ENCODE results near the gene ZNF32.

Gene ZNF32

DNA sequence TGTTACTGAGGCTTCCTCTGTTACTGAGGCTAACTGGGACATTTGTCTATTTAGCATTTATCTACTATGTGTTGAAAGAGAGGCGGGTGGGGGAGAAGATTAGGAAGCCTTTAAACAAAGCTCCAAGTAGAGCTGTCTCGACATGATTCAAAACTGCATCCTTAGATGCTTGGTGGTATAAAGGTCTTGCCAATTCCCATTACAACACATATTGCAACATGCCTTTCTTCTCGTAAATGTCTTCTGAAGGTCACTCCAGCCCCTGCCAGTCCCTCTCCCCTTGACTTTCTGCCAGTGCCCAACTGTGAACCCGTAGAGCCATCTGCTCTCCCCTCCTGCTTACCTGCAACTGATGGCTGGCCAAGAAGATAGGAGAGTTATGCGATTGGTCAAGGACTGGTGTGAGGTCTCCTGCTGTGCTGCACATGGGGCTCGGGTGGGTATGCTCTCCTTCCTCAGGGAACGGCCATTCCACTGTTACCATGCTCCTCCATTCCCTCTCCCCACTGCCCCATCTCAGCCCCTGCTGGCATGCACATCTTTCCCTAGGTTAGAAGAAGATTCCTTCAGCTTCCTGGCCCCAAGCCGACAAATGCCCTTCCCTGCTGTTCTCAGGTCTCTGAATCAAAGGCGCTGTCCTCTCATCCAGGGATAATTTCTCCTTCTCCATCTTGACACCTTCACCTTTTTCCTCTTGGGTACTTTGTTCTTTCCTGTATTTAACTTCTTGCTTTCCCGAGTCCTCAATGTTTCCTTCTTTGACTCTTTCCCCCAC lies 43.6 kb upstream of the ZNF32 start:
- Histone ChIP-seq H3K4me1 (ENCODE audit: low read length) (0 out of 2 replicates have a peak, but pooled peaks cover 3% of the 10 kb centered on the region), H3K36me3 (replicated peaks; ENCODE audit: insufficient read depth, low read length) (no peaks in the 10 kb centered on the region), H3K79me2 (ENCODE audit: low read length) (no peaks in the 10 kb centered on the region), H3K27ac (ENCODE audit: low read length) (no peak overlapping the region), H3K9ac (ENCODE audit: low read length) (no peak overlapping the region), H2AFZ (ENCODE audit: low read length) (no peak overlapping the region), H3K4me3 (ENCODE audit: low read length) (no peak overlapping the region), H3K4me2 (ENCODE audit: low read depth, low read length) (no peak overlapping the region), H4K20me1 (ENCODE audit: insufficient read depth, low read length) (no peaks in the 10 kb centered on the region), H3K9me2 (replicated peaks; ENCODE audit: insufficient read depth, low read length) (no peaks in the 10 kb centered on the region), H3F3A (ENCODE audit: insufficient read depth, low read length) (no peaks in the 10 kb centered on the region), H3K27me3 (replicated peaks; ENCODE audit: insufficient read depth, low read length) (no peaks in the 10 kb centered on the region), H3K9me3 (replicated peaks; ENCODE audit: insufficient read depth, low read length) (no peaks in the 10 kb centered on the region)
- TF ChIP-seq EZH2phosphoT487 (IDR thresholded peaks at IDR 0.05; ENCODE audit: low read length) (no peak), EZH2 (optimal IDR thresholded peaks at IDR 0.05; ENCODE audit: low read depth, low read length) (no peak)
- TF ChIP-seq, protein P1, sequence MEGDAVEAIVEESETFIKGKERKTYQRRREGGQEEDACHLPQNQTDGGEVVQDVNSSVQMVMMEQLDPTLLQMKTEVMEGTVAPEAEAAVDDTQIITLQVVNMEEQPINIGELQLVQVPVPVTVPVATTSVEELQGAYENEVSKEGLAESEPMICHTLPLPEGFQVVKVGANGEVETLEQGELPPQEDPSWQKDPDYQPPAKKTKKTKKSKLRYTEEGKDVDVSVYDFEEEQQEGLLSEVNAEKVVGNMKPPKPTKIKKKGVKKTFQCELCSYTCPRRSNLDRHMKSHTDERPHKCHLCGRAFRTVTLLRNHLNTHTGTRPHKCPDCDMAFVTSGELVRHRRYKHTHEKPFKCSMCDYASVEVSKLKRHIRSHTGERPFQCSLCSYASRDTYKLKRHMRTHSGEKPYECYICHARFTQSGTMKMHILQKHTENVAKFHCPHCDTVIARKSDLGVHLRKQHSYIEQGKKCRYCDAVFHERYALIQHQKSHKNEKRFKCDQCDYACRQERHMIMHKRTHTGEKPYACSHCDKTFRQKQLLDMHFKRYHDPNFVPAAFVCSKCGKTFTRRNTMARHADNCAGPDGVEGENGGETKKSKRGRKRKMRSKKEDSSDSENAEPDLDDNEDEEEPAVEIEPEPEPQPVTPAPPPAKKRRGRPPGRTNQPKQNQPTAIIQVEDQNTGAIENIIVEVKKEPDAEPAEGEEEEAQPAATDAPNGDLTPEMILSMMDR (IDR thresholded peaks at IDR 0.05; ENCODE audit: low read length): no peak
- no peak for DNase-seq

DNA sequence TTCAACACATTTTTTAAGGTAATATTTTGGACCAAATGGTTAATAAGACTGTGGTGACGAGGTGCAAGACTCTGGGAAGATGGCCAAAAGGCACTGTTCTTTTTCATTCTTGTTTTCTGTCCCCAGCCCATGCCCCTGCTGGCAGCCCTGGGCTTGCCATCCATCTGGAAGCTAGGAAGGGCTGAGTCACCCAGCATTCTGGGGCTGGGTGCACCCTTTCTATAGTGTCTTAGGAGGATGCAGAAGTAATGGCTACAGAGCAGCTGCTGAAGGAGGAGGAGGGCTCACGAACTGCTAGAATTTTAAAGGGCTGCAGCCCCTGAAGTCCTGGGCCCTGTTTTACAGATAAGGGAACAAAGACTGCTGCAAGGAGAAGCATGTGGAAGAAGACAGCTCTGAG lies 42.8 kb upstream of the ZNF32 start:
- Histone ChIP-seq H3K4me2 (ENCODE audit: low read depth, low read length) (no peak overlapping the region), H2AFZ (ENCODE audit: low read length) (no peak overlapping the region), H4K20me1 (ENCODE audit: insufficient read depth, low read length) (no peaks in the 10 kb centered on the region), H3K4me1 (ENCODE audit: low read length) (0 out of 2 replicates have a peak, but pooled peaks cover 3% of the 10 kb centered on the region), H3K79me2 (ENCODE audit: low read length) (no peaks in the 10 kb centered on the region), H3K36me3 (replicated peaks; ENCODE audit: insufficient read depth, low read length) (no peaks in the 10 kb centered on the region), H3K27me3 (replicated peaks; ENCODE audit: insufficient read depth, low read length) (no peaks in the 10 kb centered on the region), H3K27ac (ENCODE audit: low read length) (no peak overlapping the region), H3K9me2 (replicated peaks; ENCODE audit: insufficient read depth, low read length) (no peaks in the 10 kb centered on the region), H3K4me3 (ENCODE audit: low read length) (no peak overlapping the region), H3F3A (ENCODE audit: insufficient read depth, low read length) (no peaks in the 10 kb centered on the region), H3K9me3 (replicated peaks; ENCODE audit: insufficient read depth, low read length) (no peaks in the 10 kb centered on the region), H3K9ac (ENCODE audit: low read length) (no peak overlapping the region)
- TF ChIP-seq EZH2phosphoT487 (IDR thresholded peaks at IDR 0.05; ENCODE audit: low read length) (no peak), EZH2 (optimal IDR thresholded peaks at IDR 0.05; ENCODE audit: low read depth, low read length) (no peak)
- TF ChIP-seq, protein P1 (IDR thresholded peaks at IDR 0.05; ENCODE audit: low read length): no peak
- DNase-seq: no peak

DNA sequence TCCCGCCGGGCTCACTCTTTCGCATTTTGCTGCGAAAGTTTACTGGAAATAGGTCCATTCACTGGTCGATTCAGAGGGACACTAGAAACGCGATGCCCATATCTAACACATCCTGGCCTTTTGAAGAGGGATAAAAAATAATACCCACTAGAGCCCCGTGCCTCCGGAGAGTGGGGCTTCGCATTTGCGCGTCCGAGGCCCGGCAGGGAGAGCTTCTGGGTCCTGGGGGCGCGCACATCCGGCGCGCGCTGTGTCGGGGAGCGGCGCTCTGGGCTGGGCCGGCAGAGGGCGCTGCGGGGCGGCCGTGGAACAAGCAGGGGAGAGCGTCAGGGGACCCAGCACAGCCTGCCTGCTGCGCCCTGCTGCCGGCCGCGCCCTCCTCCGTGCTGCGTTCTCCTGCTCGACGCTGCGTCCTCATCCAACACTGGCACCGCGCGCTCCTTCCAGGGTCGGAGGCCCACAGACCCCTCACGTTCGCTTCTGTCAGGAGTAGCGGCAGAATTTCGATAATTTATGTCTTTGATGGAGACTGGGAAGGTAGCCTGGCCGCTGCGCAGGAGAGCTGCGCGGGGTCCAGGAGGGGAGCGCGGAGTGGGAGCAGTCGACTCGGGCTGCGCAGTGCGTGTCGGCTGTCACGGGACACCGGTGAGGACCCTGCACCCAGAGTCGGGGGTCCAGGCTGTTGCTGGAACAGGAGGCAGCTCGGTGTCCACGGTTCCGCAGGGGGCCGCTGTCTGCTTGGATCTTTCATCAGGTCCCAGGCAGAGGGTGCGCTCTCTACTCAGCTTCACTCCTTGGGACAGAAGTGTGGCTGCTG lies 41.5 kb upstream of the ZNF32 start:
- H3K9ac ChIP-seq (ENCODE audit: low read length): peak overlapping the region; percentile 64; the same call in 1 of the 2 replicates
- no peaks in the 10 kb centered on the region for H3K27me3 ChIP-seq (replicated peaks; ENCODE audit: insufficient read depth, low read length)
- no peak overlapping the region for H3K27ac ChIP-seq (ENCODE audit: low read length)
- no peaks in the 10 kb centered on the region for H4K20me1 ChIP-seq (ENCODE audit: insufficient read depth, low read length)
- peak overlapping the region; percentile 97 for H3K4me2 ChIP-seq (ENCODE audit: low read depth, low read length)
- peak overlapping the region; percentile 75 for H3K4me3 ChIP-seq (ENCODE audit: low read length)
- H3K79me2 ChIP-seq (ENCODE audit: low read length): no peaks in the 10 kb centered on the region
- H3F3A ChIP-seq (ENCODE audit: insufficient read depth, low read length): no peaks in the 10 kb centered on the region
- 0 out of 2 replicates have a peak, but pooled peaks cover 3% of the 10 kb centered on the region for H3K4me1 ChIP-seq (ENCODE audit: low read length)
- TF ChIP-seq, protein P1 (IDR thresholded peaks at IDR 0.05; ENCODE audit: low read length): peak; percentile 88
- no peak for TF ChIP-seq EZH2phosphoT487 (IDR thresholded peaks at IDR 0.05; ENCODE audit: low read length)
- DNase-seq: peak; percentile 70
- H3K36me3 ChIP-seq (replicated peaks; ENCODE audit: insufficient read depth, low read length): no peaks in the 10 kb centered on the region
- H3K9me2 ChIP-seq (replicated peaks; ENCODE audit: insufficient read depth, low read length): no peaks in the 10 kb centered on the region
- H3K9me3 ChIP-seq (replicated peaks; ENCODE audit: insufficient read depth, low read length): no peaks in the 10 kb centered on the region
- H2AFZ ChIP-seq (ENCODE audit: low read length): peak overlapping the region; percentile 98
